GM18870 (cell line): ENCODE data around the gene MTX3.

Experiments
- ATAC-seq: cut with Tn5 transposase; IDR thresholded peaks from one replicate; pipeline ENCODE4 v1.9.1; 2021; ENCODE audit warnings: moderate library complexity; ENCODE audit not compliant: unreplicated experiment

MTX3 gene

GRCh38 chr5:79936002-79936645, 54.9 kb downstream of the MTX3 start:
- no peak for ATAC-seq

- ATAC-seq, result no peak
Observed at GRCh38 chr5:79934681-79935080, 56.4 kb downstream of the MTX3 start.

- ATAC-seq, result no peak
Observed at GRCh38 chr5:79932510-79933504, 58.3 kb downstream of the MTX3 start.

- ATAC-seq, result no peak
Observed at GRCh38 chr5:79931866-79932265, 59.2 kb downstream of the MTX3 start.

GRCh38 chr5:79931409-79931808, 59.7 kb downstream of the MTX3 start:
- ATAC-seq, result no peak

- ATAC-seq, result no peak
Observed at GRCh38 chr5:79929095-79929494, 62.0 kb downstream of the MTX3 start.
